ENCODE results near the gene MTHFSD.

The MTHFSD gene

GRCh38 chr16:86497551-86498021, 57.4 kb downstream of the MTHFSD start:
- Histone ChIP-seq H4K20me1 (ENCODE audit: insufficient read depth, low read length) (no peaks in the 10 kb centered on the region), H3K27me3 (ENCODE audit: insufficient read depth, low read length, poor library complexity) (peaks cover 11% of the 10 kb centered on the region), H3K4me2 (ENCODE audit: insufficient read depth, low read length) (no peak overlapping the region)

GRCh38 chr16:86496929-86497461, 58.0 kb downstream of the MTHFSD start:
- ATAC-seq (ENCODE audit: insufficient read depth, low read depth) = no peak
- Histone ChIP-seq H4K20me1 (ENCODE audit: insufficient read depth, low read length) (no peaks in the 10 kb centered on the region), H3K27me3 (ENCODE audit: insufficient read depth, low read length, poor library complexity) (peaks cover 5% of the 10 kb centered on the region)

More at GRCh38 chr16:86497551-86498021, 57.4 kb downstream of the MTHFSD start:
- H3K4me1 ChIP-seq (ENCODE audit: insufficient read depth, low read length) = no peaks in the 10 kb centered on the region
- H3K9me3 ChIP-seq (ENCODE audit: insufficient read depth, low read length, severe bottlenecking) = no peaks in the 10 kb centered on the region
- no peak overlapping the region for H2AFZ ChIP-seq (ENCODE audit: low read depth, low read length)
- H3K79me2 ChIP-seq (ENCODE audit: insufficient read depth, low read length) = no peaks in the 10 kb centered on the region
- H3K4me3 ChIP-seq (ENCODE audit: low read depth in 1 of 2, low read length in 2 of 2) = no peak overlapping the region
- H3K9ac ChIP-seq (ENCODE audit: low read depth, low read length) = no peak overlapping the region
- H3K27ac ChIP-seq (ENCODE audit: low read length) = no peak overlapping the region
- no peak for TF ChIP-seq CTCF (IDR thresholded peaks at IDR 0.05; ENCODE audit: borderline replicate concordance, extremely low read depth, low read length, poor library complexity, severe bottlenecking)
- no peak for TF ChIP-seq EZH2 (IDR thresholded peaks at IDR 0.05; ENCODE audit: borderline replicate concordance, low read depth, low read length, severe bottlenecking)
- no peaks in the 10 kb centered on the region for H3K36me3 ChIP-seq (ENCODE audit: insufficient read depth, low read length)
- DNase-seq (no peak), ATAC-seq (ENCODE audit: insufficient read depth, low read depth) (no peak)

GRCh38 chr16:86496262-86496928, 58.6 kb downstream of the MTHFSD start:
- Histone ChIP-seq H3K27me3 (ENCODE audit: insufficient read depth, low read length, poor library complexity) (peaks cover 7% of the 10 kb centered on the region), H3K4me2 (ENCODE audit: insufficient read depth, low read length) (no peak overlapping the region), H3K4me1 (ENCODE audit: insufficient read depth, low read length) (no peaks in the 10 kb centered on the region), H3K4me3 (ENCODE audit: low read depth in 1 of 2, low read length in 2 of 2) (no peak overlapping the region), H3K79me2 (ENCODE audit: insufficient read depth, low read length) (no peaks in the 10 kb centered on the region), H2AFZ (ENCODE audit: low read depth, low read length) (no peak overlapping the region), H3K9me3 (ENCODE audit: insufficient read depth, low read length, severe bottlenecking) (no peaks in the 10 kb centered on the region), H3K36me3 (ENCODE audit: insufficient read depth, low read length) (no peaks in the 10 kb centered on the region), H4K20me1 (ENCODE audit: insufficient read depth, low read length) (no peaks in the 10 kb centered on the region), H3K9ac (ENCODE audit: low read depth, low read length) (no peak overlapping the region), H3K27ac (ENCODE audit: low read length) (no peak overlapping the region)
- TF ChIP-seq CTCF (IDR thresholded peaks at IDR 0.05; ENCODE audit: borderline replicate concordance, extremely low read depth, low read length, poor library complexity, severe bottlenecking) (no peak), EZH2 (IDR thresholded peaks at IDR 0.05; ENCODE audit: borderline replicate concordance, low read depth, low read length, severe bottlenecking) (no peak)
- no peak for DNase-seq
- ATAC-seq (ENCODE audit: insufficient read depth, low read depth) = no peak

More at GRCh38 chr16:86496929-86497461, 58.0 kb downstream of the MTHFSD start:
- no peak for DNase-seq
- Histone ChIP-seq H3K36me3 (ENCODE audit: insufficient read depth, low read length) (no peaks in the 10 kb centered on the region), H3K9ac (ENCODE audit: low read depth, low read length) (no peak overlapping the region), H3K4me2 (ENCODE audit: insufficient read depth, low read length) (no peak overlapping the region), H2AFZ (ENCODE audit: low read depth, low read length) (no peak overlapping the region), H3K4me1 (ENCODE audit: insufficient read depth, low read length) (no peaks in the 10 kb centered on the region), H3K79me2 (ENCODE audit: insufficient read depth, low read length) (no peaks in the 10 kb centered on the region), H3K9me3 (ENCODE audit: insufficient read depth, low read length, severe bottlenecking) (no peaks in the 10 kb centered on the region), H3K4me3 (ENCODE audit: low read depth in 1 of 2, low read length in 2 of 2) (no peak overlapping the region), H3K27ac (ENCODE audit: low read length) (no peak overlapping the region)
- TF ChIP-seq CTCF (IDR thresholded peaks at IDR 0.05; ENCODE audit: borderline replicate concordance, extremely low read depth, low read length, poor library complexity, severe bottlenecking) = no peak
- no peak for TF ChIP-seq EZH2 (IDR thresholded peaks at IDR 0.05; ENCODE audit: borderline replicate concordance, low read depth, low read length, severe bottlenecking)

Data from DND-41 (cell line).